Natural killer cell (primary cell): ENCODE results near the gene OR4K13. TPM values are rescaled to one million over a fixed set of nuclear protein-coding genes. Genes with fewer than 3 reads are reported as not detected.

Source experiments
- ATAC-seq, 3 donors: fragments of 150-1000 bp in 2 of 3; fragments of 200-7000 bp in 1 of 3; cut with Tn5 transposase; 1 replicate in 1 of 3; 2 replicates in 2 of 3; pipeline ENCODE4 v1.10.0; 2021; ENCODE audit warnings: mild to moderate bottlenecking in 2 of 3, moderate library complexity in 2 of 3
- DNase-seq, 2 donors: peaks; one replicate each; pipeline versions ENCODE4 v3.0.0 to v3.0.0-alpha.2; 2013 to 2021; ENCODE audit warnings: mixed read lengths in 1 of 2
- H3K27ac ChIP-seq: one replicate; pipeline ENCODE4 v1.5.1; 2013; ENCODE audit warnings: mild to moderate bottlenecking, low read length
- H3K27me3 ChIP-seq: one replicate; pipeline ENCODE4 v1.6.1; 2013; ENCODE audit warnings: low read length; ENCODE audit not compliant: control insufficient read depth, insufficient read depth
- H3K36me3 ChIP-seq: one replicate; pipeline ENCODE4 v1.6.1; 2013; ENCODE audit warnings: low read length; ENCODE audit not compliant: control insufficient read depth, insufficient read depth
- H3K4me1 ChIP-seq: one replicate; pipeline ENCODE4 v1.6.1; 2013; ENCODE audit warnings: low read length; ENCODE audit not compliant: control insufficient read depth, insufficient read depth
- H3K4me3 ChIP-seq: one replicate; pipeline ENCODE4 v1.5.1; 2013; ENCODE audit warnings: low read length
- H3K9me3 ChIP-seq: one replicate; pipeline ENCODE4 v1.6.1; 2013; ENCODE audit warnings: low read length; ENCODE audit not compliant: control insufficient read depth, insufficient read depth
- H3K27ac Mint-ChIP-seq, 2 donors: one replicate each; pipeline ENCODE4 v1.8.0; 2022; ENCODE audit warnings: mild to moderate bottlenecking in 2 of 2, mixed read lengths in 2 of 2, moderate library complexity in 1 of 2
- H3K27me3 Mint-ChIP-seq, 2 donors: one replicate each; pipeline ENCODE4 v1.8.0; 2022; ENCODE audit warnings: low read depth in 2 of 2, mixed read lengths in 2 of 2
- H3K36me3 Mint-ChIP-seq: one replicate; pipeline ENCODE4 v1.8.0; 2022; ENCODE audit warnings: mixed read lengths
- H3K4me1 Mint-ChIP-seq, 2 donors: one replicate each; pipeline ENCODE4 v1.8.0; 2022; ENCODE audit warnings: mixed read lengths in 2 of 2
- H3K4me3 Mint-ChIP-seq: one replicate; pipeline ENCODE4 v1.8.0; 2022; ENCODE audit warnings: mild to moderate bottlenecking, moderate library complexity, mixed read lengths
- H3K9me3 Mint-ChIP-seq, 2 donors: one replicate each; pipeline ENCODE4 v1.8.0; 2022; ENCODE audit warnings: mixed read lengths in 2 of 2
- CTCF ChIP-seq: fragments of 200-600 bp; IDR thresholded peaks from one replicate; pipeline ENCODE4 v1.8.0; 2022; ENCODE audit warnings: antibody characterized with exemption
- WGBS: methylation state at CpG from one replicate; pipeline ENCODE4 v1.1.7; 2013; ENCODE audit warnings: missing lambda C conversion rate; ENCODE audit not compliant: insufficient coverage; 5-methylcytosine and 5-hydroxymethylcytosine counted together
- intact Hi-C: fragments of 100-400 bp; cut with micrococcal nuclease; formaldehyde crosslinking; loops from one replicate; pipeline ENCODE4 v1.14.2; 2022
- total RNA-seq, 4 donors: library from RNA; stranded (reverse); fragments of 120-200 nt in 1 of 4; gene quantifications; one replicate each; pipeline versions ENCODE4 v1.2.3 to v1.2.4, GENCODE V29; 2013 to 2022

The OR4K13 gene
- total RNA-seq, 3 donors from 2014 or later (not counting 1 experiment from before 2014, with no cell fraction given) = not detected

DNA sequence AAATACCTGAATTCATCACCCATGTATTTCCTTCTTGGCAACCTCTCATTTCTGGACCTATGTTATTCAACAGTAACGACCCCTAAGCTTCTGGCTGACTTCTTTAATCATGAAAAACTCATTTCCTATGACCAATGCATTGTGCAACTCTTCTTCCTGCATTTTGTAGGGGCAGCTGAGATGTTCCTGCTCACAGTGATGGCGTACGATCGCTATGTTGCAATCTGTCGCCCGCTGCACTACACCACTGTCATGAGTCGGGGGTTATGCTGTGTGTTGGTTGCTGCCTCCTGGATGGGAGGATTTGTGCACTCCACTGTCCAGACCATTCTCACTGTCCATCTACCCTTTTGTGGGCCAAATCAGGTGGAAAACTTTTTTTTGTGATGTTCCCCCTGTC, 33.5 kb downstream of the OR4K13 start:
- Mint-ChIP-seq H3K9me3 (peaks cover 2 to 3% of the 10 kb centered on the region in 2 donors), H3K27me3 (no peaks in the 10 kb centered on the region), H3K4me3 (no peak overlapping the region), H3K27ac (no peak overlapping the region), H3K36me3 (no peaks in the 10 kb centered on the region), H3K4me1 (no peaks in the 10 kb centered on the region)
- Histone ChIP-seq H3K27ac (no peak overlapping the region), H3K4me1 (no peaks in the 10 kb centered on the region), H3K36me3 (no peaks in the 10 kb centered on the region), H3K9me3 (no peaks in the 10 kb centered on the region), H3K27me3 (no peaks in the 10 kb centered on the region), H3K4me3 (no peak overlapping the region)
- no peak for DNase-seq
- ATAC-seq = no peak
- intact Hi-C loops = no loop called here
- TF ChIP-seq CTCF = no peak
- WGBS = 82% methylated on average over 6 of the region's 7 CpGs

DNA sequence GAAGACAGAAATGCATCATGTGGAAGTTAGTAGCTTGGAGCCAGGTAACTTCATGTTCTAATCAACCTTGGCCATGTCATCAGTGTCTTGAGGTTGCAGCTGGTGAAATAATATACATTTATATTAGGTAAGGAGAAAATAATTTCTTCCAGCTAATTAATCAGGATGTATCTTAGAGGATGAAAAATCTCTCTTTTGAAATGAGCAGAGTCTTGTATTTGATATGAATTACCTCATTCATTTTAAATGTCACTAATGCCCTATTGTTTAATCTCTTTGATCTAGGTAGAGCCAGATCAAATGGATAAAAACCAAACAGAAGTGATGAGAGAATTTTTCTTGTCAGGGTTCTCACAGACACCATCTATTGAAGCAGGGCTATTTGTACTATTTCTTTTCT, 34.0 kb downstream of the OR4K13 start, which contains the start of gene OR4Q2:
OR4Q2 (plus strand) TSS at position 301 of the 400 bp plus-strand sequence.
- peaks cover 2 to 3% of the 10 kb centered on the region in 2 donors for H3K9me3 Mint-ChIP-seq
- no peak for TF ChIP-seq CTCF
- no peaks in the 10 kb centered on the region for H3K36me3 Mint-ChIP-seq
- no peak within 1 kb of the TSS for H3K4me3 Mint-ChIP-seq
- Histone ChIP-seq H3K4me1 (no peaks in the 10 kb centered on the region), H3K36me3 (no peaks in the 10 kb centered on the region), H3K4me3 (no peak within 1 kb of the TSS), H3K27ac (no peak within 1 kb of the TSS), H3K27me3 (no peaks in the 10 kb centered on the region), H3K9me3 (no peaks in the 10 kb centered on the region)
- no peaks in the 10 kb centered on the region for H3K27me3 Mint-ChIP-seq
- no peaks in the 10 kb centered on the region for H3K4me1 Mint-ChIP-seq
- DNase-seq (no peak), ATAC-seq (no peak)
- intact Hi-C loops = no loop called here
- no peak within 1 kb of the TSS for H3K27ac Mint-ChIP-seq

DNA sequence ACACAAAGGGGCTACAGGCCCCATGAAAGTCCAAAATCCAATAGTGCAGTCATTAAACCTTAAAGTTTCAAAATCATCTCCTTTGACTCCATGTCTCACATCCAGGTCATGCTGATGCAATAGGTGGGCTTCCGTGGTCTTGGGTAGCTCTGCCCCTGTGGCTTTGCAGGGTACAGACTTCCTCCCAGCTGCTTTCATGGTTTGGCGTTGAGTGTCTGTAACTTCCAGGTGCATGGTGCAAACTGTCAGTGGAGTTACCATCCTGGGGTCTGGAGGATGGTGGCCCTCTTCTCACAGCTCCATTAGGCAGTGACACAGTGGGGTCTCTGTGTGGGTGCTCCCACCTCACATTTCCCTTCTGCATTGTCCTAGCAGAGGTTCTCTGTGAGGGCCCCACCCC, 42.4 kb downstream of the OR4K13 start:
- no peak overlapping the region for H3K27ac ChIP-seq
- no peaks in the 10 kb centered on the region for H3K4me1 Mint-ChIP-seq
- DNase-seq (no peak), ATAC-seq (no peak)
- H3K27ac Mint-ChIP-seq = no peak overlapping the region
- H3K9me3 ChIP-seq = peaks cover 3% of the 10 kb centered on the region
- intact Hi-C loops = no loop called here
- no peaks in the 10 kb centered on the region for H3K4me1 ChIP-seq
- H3K36me3 ChIP-seq = no peaks in the 10 kb centered on the region
- H3K36me3 Mint-ChIP-seq = no peaks in the 10 kb centered on the region
- H3K27me3 ChIP-seq = no peaks in the 10 kb centered on the region
- H3K27me3 Mint-ChIP-seq = peaks cover 0 to 3% of the 10 kb centered on the region in 2 donors
- no peak overlapping the region for H3K4me3 ChIP-seq
- peaks cover 6 to 8% of the 10 kb centered on the region in 2 donors for H3K9me3 Mint-ChIP-seq
- WGBS = 61% methylated on average over 2 of the region's 2 CpGs
- no peak overlapping the region for H3K4me3 Mint-ChIP-seq
- no peak for TF ChIP-seq CTCF

Other genes with a start within 250 kb of the OR4K13 start
- gene OR4N2, start 232.3 kb downstream of the OR4K13 start, total RNA-seq = not detected
- not detected for gene OR4K2, start 160.9 kb downstream of the OR4K13 start, total RNA-seq
- not detected for gene OR4K5, start 115.4 kb downstream of the OR4K13 start, total RNA-seq
- gene OR4K1, start 105.1 kb downstream of the OR4K13 start, total RNA-seq = not detected
- not detected for gene OR4K15, start 60.4 kb downstream of the OR4K13 start, total RNA-seq
- not detected for gene OR4Q2, start 33.9 kb downstream of the OR4K13 start, total RNA-seq
- not detected for gene OR4K14, start 16.7 kb downstream of the OR4K13 start, total RNA-seq
- not detected for gene OR4L1, start 24.0 kb upstream of the OR4K13 start, total RNA-seq
- gene OR4K17, start 74.7 kb upstream of the OR4K13 start, total RNA-seq = not detected
- not detected for gene OR4N5, start 102.8 kb upstream of the OR4K13 start, total RNA-seq
- gene OR11G2, start 154.9 kb upstream of the OR4K13 start, total RNA-seq = not detected
- gene OR11H6, start 187.7 kb upstream of the OR4K13 start, total RNA-seq = not detected
- gene OR11H7, start 192.9 kb upstream of the OR4K13 start, total RNA-seq = not detected
- gene OR11H4, start 203.2 kb upstream of the OR4K13 start, total RNA-seq = not detected